HG02763 (cell line): ENCODE results near the gene SMYD3.
"Not testable (repeated sequence)": the region's sequence is repeated elsewhere in the genome, so short reads cannot be mapped to it uniquely, and the experiment has no call there.

Experiments
- ATAC-seq: cut with Tn5 transposase; IDR thresholded peaks from one replicate; pipeline ENCODE4 v1.9.1; 2021; ENCODE audit warnings: mild to moderate bottlenecking, moderate library complexity; ENCODE audit not compliant: unreplicated experiment

Gene SMYD3

DNA sequence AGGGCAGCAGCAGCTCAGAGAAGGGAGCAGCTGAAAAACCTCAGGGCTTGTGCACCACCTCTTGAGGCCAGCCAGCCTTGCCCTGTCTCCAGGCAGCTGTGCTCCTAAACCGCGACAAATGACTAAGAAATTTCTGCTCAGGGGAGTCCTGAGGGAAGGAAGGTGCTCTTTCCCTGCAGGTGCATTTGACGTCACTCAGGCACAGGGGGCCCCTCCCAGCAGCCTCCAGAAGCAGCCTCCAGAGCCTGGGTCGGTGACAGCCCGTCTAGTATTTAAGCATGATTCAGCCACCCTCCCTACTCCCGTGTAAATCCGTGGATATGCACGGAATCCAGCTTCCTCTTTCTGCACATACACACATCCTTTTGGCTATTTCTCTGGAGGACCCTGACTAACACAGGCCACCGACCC lies 791.8 kb downstream of the SMYD3 start:
- no peak for ATAC-seq

DNA sequence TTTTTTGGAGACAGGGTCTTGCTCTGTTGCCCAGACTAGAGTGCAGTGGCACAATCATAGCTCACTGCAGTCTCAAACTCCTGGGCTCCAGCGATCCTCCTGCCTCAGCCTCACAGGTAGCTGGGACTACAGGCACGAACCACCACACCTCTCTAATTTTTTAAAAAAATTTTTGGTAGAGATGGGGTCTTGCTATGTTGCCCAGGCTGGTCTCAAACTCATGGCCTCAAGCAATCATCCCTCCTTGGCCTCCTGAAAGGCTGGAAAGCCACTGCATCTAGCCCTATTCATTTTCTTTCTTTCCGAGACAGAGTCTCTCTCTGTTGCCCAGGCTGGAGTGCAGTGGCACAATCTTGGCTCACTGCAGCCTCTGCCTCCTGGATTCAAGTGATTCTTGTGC lies 793.1 kb downstream of the SMYD3 start:
- not testable (repeated sequence) for ATAC-seq

DNA sequence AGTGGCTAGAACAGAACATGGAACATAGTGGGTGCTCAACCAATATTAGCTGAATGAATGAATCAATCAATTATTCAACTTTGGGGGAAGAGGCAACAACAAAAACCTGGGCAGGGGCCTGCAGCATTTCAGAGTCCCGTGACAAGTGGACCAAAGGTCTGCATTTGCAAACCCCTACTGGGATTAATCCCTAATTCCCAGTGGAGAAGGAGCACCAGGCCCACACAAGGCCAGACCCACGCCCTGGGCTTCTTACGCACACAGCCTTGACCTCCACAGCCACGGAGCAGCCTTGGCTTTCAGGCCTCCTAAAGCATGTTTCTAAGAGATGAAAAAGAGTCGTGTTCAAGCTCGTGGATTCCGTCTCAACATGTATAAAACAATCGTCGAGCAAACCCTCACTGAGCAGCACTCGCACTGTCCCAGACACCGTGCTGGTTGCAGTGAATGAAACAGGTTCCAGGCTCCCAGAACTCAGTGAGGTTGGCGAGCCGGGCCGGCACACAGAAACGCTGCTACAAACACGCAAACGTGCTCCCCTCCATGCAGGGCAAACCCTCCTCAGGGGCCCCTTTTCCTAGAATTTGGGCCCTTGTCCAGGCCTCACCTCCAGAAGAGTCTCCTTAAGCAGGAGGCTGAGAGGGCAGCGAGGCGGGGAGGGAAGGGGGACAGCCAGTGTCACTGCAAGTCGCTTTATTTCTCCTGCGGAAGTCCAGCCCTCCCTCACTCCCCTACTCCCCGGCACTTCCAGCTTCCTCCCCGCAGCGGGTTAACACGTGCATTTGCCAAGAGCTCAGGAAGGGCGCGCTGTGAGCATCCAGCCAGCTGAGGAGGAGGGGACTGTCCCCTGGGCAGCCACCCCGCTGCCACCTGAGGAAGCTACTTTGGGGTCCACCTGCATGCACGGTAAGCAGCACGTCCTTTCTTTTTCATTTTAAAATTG lies 795.8 kb downstream of the SMYD3 start:
- ATAC-seq: no peak

DNA sequence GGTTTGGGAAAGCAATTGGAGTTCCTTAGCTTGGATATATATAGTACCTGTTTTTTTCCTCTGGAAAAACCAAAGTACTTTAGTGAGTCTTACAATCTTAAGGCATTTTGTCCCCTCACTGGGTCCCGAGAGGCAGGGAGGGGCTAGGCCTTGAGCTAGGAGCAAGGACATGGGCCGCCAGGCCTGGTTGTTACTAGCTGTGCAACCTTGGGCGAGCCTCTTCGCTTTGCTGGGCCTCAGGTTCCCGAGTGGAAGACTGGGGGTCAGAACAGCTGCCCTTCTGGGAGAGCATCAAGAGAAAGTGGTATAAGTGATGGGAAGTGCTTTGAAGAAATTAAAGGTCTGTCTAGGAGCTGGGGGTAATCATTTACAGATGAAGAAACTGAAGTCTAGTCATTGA lies 799.1 kb downstream of the SMYD3 start:
- no peak for ATAC-seq

DNA sequence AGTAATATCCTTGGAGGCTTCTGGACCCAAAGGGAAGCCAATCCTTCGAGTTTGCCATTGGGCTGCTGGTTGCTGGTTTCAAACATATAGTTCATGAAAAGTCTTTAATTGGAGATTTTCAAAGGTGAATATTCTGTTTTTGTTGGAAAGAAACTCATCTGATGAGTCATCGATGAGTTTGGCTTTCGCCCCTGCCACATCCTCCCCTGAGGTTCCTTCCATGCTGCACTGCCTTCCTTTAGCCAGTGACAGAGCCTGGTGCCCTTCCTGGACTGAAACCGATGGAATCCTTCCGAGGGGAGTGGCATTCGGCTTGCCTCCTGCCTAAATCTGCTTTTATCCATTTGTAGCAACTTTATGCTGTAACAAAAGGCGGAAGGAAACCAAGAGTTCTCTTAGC lies 802.3 kb downstream of the SMYD3 start:
- no peak for ATAC-seq

DNA sequence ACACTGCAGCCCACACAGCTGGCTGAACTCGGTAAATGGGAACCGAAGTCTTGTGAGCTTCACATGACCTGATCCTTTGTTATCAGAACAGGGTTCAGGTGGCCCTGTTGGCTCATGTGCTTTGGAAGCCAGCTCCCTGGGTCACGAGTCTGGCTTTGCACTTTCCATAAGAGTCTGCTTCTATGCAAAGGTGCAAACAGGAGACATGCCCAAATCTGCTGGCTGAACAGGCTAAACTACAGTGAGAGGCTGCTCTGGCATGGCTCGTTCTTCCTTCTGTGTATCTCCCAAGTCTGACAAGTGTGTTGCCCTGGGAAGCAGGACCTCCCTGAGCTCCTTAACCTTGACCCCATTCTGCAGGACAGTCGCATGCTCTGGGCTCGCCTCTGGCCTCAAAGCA lies 802.7 kb downstream of the SMYD3 start:
- ATAC-seq: no peak

DNA sequence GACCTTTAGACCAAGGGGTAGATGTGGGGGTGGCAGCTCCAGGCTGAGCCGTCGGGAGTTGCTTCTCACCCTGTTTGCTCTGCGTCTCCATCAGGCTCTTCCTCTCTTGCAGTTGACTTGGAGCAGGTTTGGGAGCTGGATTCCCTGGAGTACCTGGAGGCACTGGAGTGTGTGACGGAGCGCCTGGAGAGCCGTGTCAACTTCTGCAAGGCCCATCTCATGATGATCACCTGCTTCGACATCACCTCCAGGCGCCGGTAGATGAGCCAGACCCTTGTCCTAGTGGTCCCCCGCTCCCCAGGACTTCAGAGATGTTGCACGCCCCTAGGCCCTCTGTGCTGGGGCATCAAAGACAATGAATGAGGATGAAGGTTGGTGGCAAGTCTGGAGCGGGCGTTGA lies 804.7 kb downstream of the SMYD3 start:
- no peak for ATAC-seq

DNA sequence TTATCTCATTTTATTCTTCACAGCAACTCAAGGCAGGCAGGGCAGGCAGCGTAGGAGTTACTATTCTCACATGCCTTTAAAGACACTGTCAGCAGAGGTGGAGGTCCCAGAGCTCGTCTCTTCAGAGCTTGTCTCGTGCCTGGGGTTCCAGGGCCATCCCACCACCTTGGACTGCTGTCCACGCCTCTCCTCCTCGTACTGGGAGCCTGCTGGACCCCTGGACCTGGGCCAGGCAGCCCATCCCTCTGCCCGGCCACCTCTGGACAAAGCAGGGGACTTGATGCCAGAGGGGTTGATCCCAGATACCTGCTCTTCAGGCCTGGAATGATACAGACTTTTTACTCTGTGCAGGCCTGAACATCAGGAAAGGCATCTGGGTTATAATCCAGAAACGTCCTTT lies 805.4 kb downstream of the SMYD3 start:
- no peak for ATAC-seq

DNA sequence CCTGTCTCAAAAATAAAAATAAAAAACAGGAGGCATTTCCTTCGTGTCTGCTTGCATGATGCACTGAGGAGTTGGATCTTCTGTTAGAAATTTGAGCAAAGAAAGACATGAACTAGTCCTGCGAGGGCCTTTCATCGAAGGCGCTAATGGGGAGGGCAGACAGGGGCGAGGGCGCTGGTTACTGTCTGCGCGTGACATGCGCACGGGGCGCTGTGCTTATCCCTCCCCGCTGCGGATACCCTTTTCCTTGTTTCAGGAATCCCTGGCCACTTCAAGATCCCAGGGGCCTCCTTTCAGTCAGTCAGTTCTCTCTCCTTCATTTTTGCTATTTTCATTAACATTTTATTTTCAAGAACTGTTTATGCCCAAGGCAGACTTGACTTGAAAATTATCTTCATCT lies 806.4 kb downstream of the SMYD3 start:
- ATAC-seq: no peak
